HT-29 (cell line): ENCODE data around the gene IGFLR1. TPM values are rescaled to one million over a fixed set of nuclear protein-coding genes. Genes with fewer than 3 reads are reported as not detected.
A peak's percentile ranks its signal among the peaks of the same experiment; 100 is the strongest.

ENCODE experiments used
- DNase-seq: peaks from one replicate; pipeline ENCODE4 v3.0.0-alpha.2; 2015; ENCODE audit warnings: low spot score
- total RNA-seq: library from RNA; depleted of rRNA; stranded (reverse); fragments of >200 nt; shearing (Covaris generic); gene quantifications from 2 replicates; pipeline ENCODE4 v1.2.3, GENCODE V29; 2014

IGFLR1 gene
- total RNA-seq, 1 experiment from 2014 or later: 10.0 TPM

DNA sequence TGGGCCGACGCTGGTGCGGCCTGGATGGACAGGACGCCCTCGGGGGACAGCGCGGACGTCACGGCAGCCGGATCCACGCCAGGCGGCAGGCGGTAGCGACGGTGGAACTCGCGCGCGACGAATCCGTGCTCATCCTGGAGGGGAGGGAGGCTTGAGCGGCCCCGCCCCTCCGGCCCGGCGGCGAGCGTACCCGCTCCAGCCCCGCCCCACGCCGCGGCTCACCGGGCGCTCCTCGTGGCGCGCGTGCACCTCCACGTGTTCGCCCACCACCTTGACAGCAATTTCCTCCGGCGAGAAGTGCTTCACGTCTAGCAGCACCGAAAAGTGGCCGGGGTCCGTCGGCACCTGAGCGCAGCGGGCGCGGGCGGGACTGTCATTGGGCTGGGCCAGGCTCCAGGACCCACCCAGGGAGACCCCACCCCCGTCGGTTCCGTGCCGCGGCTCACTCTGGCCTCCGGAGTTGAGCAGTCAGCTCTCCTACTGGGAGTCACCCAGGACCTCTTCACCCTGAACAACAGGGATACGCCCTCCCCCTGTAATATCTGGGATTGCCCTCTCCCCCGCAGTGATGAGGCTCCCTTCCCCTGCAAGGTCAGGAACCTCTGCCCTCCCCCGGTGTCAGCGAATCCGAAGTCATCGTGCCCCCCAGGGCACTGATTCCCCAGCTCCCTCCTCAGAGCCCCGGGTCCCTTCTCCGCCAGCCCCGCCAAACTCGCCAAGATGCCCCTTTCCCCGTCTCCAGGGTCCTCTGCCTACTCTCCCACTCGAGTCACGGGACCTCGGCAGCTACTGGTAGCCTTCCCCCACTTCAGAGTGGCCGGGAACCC lies 13.5 kb upstream of the IGFLR1 start:
- DNase-seq: peak; percentile 74

DNA sequence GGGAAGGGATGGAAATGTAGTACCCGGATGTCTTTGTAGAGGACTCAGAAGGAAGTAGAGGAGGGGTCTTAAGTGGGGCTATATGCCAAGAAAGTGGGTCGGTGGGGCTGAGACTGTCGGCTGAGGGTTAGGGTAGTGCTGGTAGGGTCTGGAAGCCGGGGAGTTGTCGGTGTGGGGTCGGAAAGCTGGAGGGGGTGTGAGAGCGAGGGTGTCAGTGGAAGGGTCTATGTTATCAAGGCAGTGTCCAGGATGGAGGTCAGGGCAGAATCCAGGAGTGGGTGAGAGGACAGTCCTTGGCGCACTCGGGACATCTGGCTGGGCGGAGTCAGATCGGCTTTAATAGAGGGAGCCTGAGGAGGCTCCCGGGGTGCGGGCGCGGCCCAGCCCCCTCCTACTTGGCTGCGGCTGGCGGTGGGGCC lies 12.9 kb upstream of the IGFLR1 start:
- DNase-seq: no peak

GRCh38 chr19:35754370-35755130 lies 12.3 kb upstream of the IGFLR1 start:
- DNase-seq: no peak

DNA sequence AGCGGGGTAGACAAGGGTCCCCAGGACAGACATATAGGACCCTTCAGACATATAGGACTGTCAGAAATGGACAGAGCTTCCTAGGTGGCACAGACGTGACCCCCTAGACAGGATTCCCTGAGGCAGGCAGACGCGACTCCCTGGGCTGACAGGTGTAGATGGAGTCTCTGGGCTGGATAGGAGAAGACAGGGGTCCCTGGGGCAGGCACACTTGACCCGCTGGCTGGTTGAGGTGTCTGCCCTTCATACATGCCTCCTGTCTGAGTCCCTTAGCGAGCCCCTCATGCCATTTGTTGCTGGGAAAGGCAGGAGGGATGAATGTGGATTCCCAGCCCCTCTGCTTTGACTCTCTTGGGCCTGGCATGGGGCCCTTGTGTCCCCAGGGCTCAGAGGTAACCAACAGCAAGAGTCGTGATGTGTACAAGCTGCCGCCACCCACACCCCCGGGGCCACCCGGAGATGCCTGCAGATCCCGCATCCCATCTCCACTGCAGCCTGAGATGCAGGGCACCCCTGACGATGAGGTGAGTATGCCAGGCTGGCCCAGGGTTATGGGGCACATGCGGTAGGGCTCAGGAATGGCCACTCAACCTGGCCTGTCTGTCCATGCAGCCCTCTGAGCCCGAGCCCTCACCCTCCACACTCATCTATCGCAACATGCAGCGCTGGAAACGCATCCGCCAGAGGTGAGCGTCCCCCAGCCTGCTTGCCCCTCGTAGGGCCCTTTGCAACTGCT lies 11.6 kb upstream of the IGFLR1 start:
- no peak for DNase-seq

- DNase-seq: no peak
Observed at GRCh38 chr19:35752746-35753350, 10.6 kb upstream of the IGFLR1 start.

DNA sequence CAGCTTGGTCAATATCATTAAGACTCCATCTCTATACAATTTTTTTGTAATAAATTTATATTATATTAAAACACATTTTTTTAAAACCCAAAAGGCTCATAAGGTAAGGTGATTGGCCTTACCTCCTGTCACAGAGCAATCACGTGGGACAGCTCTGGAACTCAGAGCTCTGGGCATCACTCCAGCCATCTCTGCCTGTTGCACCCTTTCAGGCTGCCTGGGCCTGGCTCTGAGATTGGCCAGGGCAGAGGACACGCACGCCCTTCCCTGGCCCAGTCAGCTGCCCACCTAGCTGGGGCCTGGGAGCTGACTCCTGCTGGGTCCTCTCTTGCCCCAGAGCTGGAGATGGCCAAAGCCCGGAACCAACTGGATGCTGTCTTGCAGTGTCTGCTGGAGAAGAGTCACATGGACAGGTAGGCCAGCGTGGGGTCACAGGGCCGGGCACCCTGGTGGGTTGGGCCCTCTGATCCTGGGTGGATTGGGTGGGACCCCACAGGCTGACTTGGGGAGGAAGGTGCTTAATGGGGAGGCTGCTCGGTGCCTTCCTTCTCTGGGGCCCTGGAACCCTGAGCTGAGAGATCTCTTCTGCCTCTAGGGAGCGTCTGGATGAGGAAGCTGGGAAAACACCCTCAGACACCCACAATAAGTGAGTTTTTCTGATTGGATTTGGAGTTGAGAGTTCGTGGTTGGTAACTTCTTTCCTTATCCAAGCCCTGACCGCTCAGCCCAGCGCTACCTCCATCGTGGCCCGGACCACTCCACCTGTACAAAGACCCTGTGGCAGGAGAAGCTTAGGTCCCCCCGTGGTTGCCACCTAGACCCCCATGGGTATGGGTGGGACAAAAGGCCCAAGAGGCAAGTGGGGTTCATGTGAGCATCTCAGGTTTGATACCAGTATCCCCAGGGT lies 9.8 kb upstream of the IGFLR1 start:
- no peak for DNase-seq

- DNase-seq: peak; percentile 88
Observed at GRCh38 chr19:35750167-35750566, 7.9 kb upstream of the IGFLR1 start.

DNA sequence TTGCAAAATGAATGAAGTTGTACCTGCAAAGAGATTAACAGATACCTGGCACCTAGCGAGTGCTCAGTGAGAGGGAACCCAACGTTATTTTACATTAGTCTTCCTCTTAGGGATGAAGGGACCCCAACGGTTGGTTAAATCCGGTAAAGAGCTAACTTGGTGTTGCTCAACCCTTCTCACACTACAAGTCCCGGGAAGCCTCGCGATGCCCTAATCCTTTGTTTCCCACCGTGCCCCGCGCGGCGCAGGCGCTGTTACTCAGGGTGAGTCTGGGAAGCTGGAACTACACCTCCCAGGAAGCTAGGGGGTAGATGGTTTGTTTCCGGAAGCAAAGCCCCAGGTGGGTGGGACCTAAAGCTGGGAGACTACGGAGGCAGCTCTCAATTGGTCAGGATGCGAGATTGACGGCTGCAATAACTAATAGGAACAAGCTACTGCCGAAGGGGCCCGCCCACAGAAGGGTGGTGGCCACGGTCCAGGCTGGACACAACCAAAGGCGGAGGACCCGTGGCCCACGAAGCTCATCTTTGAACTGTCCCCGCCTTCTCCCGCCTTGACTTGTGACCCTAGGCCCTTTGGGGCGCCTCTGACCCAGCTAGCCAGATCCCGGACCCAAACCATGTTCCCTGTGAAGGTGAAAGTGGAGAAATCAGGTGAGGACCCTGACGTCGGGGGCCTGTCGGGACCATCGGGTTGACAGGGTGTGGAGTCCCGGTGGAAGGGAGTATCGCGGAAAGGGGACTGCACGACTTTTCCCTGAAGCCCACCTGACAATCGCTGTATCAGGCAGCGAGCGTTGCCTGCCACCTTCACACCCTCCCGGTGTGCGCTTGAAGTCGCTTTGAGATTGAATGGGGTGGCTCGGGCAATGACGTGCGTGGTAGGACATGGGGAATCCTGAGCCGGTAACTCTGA lies 6.1 kb upstream of the IGFLR1 start, which contains the start of gene LIN37:
LIN37 (plus strand) TSS at position 471 of the 915 bp plus-strand sequence; CDS start at position 620, 149 bp downstream.
- DNase-seq: peak; percentile 100

- DNase-seq: no peak
Observed at GRCh38 chr19:35746531-35746930, 4.3 kb upstream of the IGFLR1 start.

DNA sequence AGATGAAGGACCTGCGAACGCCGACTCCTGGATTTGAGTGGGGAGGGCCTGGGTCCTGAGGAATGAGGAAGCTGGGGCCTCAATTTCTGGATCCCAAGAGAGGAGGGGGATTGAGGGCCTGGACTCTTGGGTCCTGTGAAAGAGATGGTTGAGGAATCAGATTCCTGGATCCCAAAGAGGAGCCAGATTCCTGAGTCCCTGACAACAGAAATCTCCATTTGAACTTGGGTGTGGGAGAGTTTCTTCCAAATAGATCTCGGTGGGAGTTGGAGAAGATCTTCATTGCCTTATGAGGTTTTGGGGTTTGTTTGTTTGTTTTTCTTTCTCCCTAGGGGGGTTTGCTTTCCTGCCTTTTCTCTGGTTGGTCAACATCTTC lies 3.8 kb upstream of the IGFLR1 start:
- DNase-seq: no peak

GRCh38 chr19:35745328-35746086 lies 3.3 kb upstream of the IGFLR1 start, which contains the start of the genes PSENEN and U2AF1L4:
PSENEN (plus strand) TSS chr19:35745651; CDS start chr19:35745931, 280 bp downstream.
U2AF1L4 (minus strand) TSS chr19:35745418; CDS start chr19:35745391, 27 bp downstream.
- DNase-seq: peak; percentile 100

DNA sequence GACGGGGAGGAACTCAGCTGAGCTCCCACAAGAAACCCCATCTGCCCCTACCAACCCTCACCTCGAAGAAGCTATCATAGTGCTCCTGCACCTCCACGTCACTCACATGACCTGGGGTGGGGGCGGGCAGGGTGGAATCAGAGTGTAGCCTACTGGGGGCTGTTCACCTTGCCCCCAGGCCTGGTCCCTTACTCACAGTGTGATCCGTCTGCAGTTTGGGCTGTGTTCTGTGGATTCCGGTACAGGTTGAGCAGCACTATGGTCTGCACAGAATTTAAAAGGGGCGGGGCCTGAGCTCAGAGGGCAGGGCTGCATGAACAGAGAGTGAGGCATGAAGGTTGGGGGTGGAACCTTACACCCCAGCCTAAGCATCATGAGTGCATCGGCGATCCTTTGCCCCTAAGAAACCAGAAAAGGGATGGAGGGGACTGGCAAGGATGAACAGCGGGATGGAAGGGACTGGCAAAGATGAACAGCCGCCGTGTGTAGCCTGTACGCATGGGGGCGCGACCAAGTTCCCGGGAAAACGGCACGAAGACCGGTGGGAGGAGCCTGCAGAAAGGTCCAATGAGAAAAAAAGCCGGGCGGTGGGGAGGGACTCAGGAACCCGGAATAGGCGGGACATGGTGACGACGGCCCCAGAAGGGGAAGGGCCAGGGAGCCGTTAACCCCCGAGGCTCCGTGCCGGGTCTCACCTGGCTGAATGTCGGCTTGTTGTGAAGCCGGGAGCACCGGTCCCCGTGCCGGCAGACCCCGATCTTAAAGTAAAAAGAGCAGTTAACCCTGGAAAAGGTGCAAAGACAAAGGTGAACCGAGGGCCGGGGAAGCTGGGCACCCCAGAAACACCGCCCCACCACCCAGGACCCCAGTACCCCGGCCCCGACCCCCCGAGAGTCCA lies 2.4 kb upstream of the IGFLR1 start:
- DNase-seq: peak; percentile 100

DNA sequence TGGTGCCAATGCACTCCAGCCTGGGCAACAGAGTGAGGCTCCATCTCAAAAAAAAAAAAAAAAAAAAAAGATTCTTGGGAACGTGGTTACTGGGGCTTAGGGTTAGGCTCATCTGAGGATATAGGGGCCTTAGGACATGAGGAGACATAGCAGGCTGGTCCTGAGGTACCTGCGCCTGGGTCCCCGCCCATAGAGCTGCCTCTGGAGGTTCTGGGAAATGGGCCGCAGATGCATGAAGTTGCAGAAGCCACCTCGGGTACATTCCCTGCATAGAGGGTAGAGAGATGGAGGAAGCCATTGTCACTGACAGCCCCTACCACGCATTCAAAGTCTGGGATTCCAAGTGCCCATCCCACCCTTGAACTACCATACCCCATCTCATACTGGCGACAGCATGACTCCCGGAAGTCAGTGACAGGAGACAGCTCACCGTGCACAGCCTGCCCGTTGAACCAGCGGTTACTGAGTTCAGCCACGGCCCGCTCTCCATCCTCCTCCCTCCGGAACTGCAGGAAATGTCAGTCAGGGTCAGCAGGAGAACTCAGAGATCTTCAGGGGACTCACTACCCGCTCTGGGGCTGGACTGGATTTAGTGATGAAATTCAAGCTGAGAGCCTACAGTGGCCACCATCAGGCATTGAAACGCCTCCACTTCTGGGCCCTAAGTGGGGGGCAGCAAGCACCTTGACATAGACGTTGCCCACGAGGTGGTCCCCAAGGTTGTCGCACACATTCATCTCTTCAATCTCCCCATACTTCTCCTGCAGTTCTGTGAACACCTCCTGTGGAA lies 1.6 kb upstream of the IGFLR1 start:
- DNase-seq: no peak

DNA sequence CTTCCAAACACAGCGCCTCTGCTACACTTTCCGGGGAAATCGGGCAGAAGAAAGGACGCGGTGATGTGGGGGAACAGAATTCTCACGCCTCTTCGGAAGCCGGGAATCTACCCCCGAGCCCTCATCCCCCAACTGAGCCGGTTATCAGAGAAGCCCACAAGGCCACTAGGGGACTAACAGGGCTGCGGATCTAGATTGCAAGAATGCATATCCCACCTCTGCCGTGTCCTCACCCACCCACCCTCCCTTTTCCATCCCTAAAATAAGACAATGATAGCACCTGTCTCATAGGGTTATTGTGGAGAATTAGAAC lies 1.1 kb downstream of the IGFLR1 start:
- DNase-seq: no peak

DNA sequence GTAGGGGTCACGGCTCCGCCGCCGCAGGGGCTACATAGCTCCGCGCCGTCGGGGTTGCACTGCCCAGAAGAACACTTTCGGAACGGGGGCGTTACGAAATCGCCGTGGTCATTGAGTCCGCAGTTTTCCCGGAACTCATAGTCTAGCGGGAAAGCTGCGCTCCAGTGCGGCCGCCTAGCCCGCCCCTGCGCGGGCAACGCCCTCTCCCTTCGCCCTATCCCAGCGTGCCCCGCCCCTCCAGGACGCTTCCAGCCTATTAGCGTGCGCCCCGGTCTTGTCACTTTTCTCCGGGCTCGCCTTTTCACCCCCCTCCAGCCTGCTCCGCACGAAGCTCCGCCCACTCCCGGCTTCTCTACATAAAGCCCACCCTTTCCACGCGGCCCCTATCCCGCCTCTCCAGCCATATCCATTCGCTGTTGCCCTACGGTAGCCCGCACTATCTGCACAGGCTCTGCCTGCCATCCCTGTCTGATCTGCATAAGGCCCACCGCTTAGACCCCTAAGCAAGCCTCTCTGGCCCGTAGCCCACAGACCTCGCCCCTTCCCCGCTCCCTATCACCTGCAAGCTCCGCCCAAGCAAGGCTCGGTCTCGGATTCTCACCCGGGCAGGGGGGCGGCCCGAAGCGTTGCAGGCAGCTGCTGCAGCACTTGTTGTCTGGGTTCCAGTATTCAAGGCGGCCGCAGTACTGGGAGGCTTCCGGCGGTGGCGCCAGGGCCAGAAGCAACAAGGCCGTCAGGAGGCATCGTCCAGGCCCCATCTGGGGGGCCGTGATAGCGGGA lies 1.6 kb downstream of the IGFLR1 start:
- DNase-seq: peak; percentile 99

DNA sequence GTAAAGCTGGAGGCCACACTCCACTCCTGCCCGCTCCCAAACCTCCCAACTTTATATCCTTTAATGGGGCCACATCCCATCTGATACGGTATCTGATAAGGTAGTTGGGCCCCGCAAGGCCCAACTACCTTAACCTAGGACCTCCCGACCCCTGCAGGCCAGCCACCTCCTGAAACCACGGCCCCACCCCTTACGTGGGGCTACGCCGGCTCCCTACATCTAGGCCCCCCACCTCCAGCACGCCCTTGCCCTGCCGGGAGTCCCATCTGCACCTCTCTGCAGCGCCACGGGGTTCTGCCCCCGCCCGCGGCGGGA lies 2.2 kb downstream of the IGFLR1 start:
- DNase-seq: no peak
